ENCODE results near the gene TIGD6.
A peak's percentile ranks its signal among the peaks of the same experiment; 100 is the strongest.
"Not testable (repeated sequence)": the region's sequence is repeated elsewhere in the genome, so short reads cannot be mapped to it uniquely, and the experiment has no call there.

The TIGD6 gene

DNA sequence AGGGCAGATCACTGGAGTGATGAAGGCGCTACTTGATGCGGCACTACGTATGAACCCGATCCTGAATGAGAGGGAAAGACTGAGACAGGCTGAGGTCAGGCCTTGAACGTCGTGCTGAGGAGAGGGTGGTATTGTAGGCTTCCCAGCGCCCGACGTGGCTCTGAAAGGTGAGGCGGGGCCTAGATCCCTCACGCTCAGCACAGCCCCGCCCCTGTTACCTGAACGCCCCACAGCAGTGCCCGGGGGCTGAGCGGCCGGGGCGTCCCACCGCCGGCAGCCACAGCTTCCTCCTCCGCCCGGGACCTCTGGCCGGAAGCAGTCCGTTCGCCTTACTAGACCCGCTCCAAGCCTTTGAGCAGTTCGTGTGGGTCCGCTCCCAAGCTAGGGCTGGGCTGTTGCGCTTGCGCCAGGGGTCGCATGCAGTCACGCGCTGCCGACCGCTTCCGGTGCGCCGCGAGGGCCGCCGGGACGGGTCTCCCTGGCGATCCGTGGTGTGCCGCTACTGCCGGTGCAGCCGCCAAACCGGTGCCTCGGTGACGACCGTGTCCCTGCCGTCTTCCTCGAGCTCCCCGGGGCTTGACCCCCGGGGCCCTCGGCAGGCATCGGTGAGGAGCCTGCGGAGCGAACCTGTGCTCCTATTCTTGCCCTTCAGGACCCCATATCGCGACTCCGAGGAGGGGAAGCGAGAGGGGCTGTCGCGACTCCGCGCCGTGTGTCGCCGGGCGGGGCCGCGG is at the start of gene TIGD6, which contains the start of gene HMGXB3:
Gene TIGD6 (minus strand): TSS at position 399 of the 734 bp plus-strand sequence. CDS start 4,306 bp downstream, outside the sequence.
Gene HMGXB3 (plus strand): TSS at position 484 of the 734 bp plus-strand sequence. CDS start 4,114 bp downstream, outside the sequence.
- DNase-seq, result peak; percentile 76

DNA sequence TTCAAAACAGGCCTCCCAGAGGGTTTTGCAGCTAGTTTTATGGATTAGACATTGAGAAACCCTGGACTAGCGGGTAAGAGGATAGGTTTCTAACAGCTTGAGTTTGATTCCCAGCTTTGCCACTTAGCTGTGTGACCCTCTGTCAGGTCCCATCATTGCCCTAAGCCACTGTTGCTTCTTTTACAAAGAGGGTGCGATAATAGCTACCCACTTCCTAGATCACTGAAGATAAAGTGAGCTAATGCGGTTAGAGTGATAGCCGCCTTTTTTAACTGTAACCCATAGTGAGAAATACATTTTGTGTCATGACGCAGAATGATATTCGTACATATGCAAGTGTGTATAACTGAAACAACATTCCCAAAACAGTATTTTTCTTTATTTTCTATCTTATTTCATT is 45.6 kb upstream of the TIGD6 start:
- no peak for DNase-seq

DNA sequence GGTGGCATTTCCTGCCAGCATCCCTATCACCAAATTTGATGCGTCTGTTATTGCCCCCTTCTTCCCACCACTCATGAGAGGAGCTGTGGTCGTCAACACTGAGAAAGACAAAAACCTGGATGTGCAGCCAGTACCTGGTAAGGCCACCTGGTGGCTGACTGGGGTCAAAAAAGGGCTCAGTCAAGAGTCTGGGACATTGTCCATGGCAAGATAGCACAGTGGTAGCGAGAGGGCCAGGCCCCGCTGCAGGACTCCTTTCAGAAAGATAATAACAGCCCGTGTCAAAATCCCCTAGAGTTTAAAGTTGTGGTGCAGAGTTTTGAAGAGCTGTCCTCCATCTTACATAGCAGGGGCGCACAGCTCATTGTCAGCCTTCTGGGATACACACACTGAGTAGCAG is 45.1 kb upstream of the TIGD6 start:
- DNase-seq, result no peak

DNA sequence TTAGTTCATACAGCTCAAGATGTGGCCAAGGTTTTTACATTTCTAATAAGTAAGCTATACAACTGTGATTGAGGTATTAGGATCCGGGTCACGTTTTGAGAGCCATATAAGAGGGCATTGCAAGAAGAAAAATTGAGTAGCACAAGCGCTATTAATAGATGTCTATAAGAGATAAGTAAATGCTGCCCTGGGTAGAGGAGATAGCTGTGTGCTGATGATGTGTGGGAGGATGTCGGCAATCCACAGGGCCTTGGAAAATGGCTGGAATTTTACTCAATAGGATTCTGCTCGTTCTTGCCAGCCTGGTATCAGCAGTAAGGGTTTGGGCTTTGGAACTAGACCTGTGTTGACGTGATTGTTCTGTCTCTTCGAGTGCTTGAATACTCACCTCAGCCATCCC is 44.3 kb upstream of the TIGD6 start:
- no peak for DNase-seq

DNA sequence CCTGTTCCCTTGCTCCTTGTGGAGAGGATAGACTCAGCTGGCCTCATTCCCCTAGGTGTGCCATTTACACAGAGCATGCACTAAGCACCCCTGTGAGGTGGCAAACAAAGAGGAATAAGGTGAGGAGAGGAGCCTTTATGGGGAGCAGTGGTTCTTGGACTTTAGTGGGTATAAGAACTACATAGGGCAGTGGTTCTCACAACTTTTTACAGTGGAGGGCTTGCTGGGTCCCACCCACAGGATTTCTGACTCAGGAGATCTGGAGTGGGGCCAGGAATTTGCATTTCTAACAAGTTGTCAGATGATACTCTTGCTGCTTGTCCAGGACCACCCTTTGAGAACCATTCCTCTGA is 43.9 kb upstream of the TIGD6 start:
- no peak for DNase-seq

DNA sequence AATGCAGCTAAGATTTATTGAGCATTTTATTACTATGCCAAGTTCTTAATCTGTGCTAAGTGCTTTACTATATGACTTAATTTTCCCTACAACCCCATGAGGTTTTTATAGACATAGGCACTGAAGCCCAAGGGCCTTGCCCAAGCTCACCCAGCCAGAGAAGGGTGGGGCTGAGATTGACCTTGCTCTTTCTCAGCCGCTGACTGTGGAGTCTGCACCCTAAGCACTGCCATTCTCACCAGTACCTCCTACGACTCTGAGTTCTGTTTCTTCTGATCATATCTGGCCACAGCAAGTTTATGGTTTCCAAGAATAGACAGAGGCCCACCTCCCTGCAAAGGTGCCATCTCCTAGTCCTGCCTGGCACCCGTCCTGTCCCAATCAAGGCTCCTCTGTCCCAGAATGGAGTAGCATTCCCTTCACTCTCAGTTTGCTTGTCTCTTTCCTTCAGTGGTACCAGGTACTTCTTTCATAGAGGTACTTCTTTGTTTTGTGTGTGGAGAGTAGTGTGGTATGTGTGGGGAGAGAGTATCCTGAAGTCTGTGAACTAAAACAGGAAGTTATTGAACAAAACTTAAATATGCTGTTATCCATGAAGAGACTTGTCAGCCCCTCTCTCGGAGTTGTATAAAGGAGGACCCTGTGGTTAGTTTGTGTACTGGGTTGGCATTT is 43.3 kb upstream of the TIGD6 start:
- no peak for DNase-seq

DNA sequence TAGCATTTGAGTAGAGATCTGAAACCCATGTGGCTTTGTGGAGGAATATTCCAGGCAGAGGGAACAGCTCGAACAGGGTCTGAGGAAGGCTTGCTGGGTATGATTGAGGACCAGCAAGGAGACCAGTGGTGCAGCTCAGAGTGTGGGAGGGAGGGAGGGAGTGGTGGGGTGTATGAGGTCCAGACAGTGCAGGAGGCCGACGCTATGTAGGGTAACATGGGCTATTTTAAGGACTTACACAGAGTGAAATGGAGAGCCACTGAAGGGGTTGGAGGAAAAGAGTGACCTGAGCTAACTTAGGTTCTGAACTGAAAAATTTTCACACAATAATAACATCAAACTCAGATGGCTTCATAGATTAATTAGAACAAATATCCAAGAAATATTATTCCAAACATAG is 42.0 kb upstream of the TIGD6 start:
- no peak for DNase-seq

DNA sequence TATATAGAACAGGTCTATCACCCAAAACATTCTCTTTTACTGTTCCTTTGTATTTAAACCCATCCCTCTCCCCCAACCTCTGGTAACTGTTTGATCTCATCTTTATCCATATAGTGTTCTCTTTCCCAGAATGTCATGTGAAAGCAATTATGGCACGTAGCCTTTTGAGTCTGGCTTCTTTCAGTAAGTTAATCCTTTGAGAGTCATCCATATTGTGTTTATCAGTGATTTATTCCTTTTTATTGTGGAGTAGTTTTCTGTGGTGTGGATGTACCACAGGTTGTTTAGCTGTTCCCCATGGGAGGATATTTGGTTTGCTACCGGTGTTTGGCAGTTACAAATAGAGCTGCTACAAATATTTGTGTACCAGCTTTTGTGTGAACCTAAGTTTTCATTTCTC is 38.1 kb upstream of the TIGD6 start:
- DNase-seq, result no peak

DNA sequence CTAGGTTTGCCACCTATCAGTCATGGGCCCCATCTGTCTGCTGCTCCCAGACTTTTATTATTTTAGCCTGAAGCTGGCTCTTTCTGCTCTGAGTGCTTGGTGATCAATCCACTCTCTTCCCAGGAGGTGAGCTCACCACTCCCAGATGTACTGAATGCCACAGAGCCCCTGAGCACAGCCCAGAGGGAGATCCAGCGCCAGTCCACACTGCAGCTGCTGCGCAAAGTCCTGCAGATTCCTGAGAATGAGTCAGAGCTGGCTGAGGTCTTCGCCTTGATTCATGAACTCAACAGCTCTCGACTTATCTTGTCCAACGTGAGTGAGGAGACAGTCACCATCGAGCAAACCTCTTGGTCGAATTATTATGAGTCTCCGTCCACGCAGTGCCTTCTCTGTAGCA is 36.1 kb upstream of the TIGD6 start:
- DNase-seq, result no peak

DNA sequence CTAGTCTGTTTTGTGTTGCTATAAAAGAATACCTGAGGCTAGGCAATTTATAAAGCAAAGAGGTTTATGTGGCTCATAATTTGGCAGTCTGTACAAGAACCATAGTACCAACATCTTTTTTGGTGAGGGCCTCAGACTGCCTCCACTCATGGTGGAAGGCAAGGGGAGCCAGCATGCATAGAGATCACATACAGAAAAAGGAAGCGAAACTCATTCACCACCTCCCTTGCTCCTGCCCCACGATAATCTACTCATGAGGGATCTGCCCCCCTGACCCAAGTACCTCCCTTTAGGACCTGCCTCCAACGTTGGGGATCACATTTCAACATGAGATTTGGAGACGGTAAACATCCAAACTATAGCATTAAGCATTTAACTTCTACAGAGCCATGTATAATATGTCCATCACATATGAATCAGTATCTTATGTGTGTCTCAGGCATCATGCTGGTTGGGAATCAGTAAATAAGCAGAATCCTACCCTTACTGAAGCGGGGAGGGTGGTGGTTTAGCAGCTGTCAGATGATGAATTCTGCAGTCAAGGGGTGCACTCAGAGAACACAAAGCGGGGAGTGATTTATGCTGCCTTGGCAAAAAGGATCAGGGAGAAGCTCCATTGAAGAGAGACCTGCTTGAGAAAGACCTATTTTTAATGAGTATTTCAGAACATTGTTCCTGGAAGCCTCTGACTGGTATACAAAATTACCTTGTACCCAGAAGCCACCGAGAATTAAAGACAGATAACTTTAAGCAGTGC is 34.9 kb upstream of the TIGD6 start:
- DNase-seq, result no peak

DNA sequence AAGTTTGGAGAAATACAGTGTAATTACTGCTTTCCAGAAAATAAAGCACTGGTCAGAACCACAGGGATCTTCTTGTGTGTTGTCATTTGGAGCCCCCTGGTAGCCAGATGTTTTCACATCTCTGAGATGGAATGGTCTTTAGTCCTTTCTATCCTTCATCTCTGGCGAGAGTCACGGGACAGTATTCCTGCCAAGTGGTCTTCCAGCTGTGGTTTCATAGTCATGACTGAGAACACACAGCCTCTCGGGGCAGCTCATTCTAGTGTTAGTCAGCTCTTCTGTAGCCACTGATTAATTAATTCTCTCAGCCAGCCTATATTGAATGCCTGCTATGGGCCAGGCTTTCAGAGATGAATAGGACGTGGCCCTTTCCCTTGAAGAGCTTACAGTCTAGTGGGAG is 34.2 kb upstream of the TIGD6 start:
- no peak for DNase-seq

DNA sequence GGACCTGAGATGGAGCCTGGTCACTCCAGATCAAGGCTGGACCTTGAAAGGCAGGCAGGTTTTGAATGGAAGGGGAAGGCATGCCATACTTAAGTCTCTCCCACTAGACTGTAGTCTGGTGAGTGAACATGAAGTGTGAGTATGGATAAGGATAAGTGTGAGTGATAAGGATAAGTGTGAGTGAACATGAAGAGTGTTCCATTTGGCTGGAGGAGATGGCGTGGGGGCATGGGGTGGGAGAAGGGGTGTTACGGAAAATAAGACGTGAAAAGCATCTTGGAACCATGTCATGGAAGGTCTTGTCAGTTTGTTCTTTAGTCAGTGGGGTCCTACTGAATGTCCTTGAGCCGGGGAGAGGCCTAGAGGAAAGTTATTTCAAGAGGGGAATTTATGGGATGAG is 32.9 kb upstream of the TIGD6 start:
- no peak for DNase-seq

DNA sequence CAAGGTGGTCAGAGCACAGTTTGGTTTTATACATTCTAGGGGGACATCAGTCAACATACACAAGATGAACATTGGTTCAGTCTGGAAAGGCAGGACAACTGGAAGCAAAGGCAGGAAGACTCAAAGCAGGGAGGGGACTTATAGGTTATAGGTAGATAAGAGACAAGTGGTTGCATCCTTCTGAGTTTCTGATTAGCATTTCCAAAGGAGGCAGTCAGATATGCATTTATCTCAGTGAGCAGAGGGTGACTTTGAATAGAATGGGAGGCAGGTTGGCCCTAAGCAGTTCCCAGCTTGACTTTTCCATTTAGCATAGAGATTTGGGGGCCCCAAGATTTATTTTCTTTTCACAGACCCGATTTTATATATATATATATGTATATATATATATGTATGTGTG is 27.6 kb upstream of the TIGD6 start:
- not testable (repeated sequence) for DNase-seq

DNA sequence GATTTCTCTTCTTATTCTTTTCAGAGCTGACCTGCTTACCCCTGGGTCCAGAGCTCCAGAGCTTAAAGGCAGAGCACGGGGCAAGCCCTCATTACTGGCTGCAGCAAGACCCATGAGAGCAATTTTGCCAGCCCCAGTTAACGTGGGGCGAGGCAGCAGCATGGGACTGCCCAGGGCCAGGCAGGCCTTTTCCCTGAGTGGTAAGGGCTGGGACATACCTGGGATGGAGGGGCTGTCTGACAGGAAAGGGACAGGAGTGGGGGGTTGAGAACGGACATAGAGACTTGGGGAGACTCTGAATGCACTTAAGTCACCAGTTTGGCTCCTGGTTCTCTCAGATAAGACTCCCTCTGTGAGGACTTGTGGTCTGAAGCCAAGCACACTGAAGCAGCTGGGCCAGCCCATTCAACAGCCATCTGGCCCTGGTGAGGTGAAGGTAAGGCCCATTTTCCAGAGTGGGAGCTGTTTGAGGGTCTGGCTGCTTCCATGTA is 26.3 kb upstream of the TIGD6 start:
- no peak for DNase-seq

DNA sequence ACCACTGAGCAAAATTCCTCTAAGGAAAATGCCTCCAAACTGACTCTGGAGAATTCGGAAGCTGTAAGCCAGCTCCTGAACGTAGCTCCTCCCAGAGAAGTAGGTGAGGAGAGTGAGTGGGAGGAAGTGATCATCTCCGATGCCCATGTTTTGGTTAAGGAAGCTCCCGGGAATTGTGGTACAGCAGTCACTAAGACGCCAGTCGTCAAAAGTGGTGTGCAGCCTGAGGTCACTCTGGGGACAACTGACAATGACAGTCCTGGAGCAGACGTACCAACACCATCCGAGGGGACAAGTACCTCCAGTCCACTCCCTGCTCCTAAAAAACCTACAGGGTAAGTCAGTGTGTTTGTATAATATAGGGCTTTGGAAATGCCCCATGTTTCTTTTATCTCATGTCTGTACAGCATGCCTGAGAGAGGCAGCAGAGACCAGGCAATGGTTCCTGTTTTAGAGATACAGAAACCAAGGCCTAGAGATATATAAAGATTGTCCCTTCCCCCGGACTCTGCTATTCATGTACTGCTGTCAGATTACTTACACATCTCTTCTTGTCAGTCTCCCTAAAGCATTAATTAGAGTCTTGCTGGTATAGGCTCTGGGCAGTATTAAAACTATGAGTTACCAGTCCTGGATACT is 24.0 kb upstream of the TIGD6 start:
- no peak for DNase-seq

DNA sequence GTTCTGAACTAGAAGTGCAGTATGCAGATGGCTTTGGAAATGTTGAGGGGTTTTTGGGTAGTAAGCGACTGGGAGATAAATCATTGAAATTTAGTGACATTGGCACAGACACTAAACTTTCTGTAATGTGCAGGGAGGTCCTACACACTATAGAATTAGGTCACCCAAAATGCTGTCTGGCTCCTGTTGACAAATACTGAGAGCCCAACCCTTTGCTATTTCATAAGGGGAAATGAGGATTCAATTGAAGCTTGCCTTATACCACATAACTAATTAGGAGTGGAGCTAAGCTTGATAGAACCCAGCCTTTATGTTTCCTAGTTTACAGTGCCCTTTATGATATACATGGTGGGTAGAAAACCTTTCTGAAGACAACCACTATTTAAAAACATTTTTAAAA is 22.7 kb upstream of the TIGD6 start:
- no peak for DNase-seq

DNA sequence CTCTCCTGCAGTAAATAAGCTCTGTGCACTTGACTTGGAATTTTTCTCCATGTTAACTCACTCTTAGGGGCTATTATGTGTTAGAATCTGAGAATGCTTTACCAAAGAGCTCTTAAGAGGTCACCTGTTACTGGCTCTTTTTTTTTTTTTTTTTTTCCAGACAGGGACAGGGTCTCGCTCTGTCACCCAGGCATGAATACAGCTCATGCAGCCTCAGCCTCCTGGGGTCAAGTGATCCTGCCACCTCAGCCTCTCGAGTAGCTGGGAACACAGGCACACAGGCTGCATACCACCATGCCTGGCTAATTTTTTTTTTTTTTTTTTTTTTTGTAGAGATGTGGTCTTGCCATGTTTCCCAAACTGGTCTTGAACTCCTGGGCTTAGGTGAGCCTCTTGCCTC is 22.2 kb upstream of the TIGD6 start:
- DNase-seq, result no peak

DNA sequence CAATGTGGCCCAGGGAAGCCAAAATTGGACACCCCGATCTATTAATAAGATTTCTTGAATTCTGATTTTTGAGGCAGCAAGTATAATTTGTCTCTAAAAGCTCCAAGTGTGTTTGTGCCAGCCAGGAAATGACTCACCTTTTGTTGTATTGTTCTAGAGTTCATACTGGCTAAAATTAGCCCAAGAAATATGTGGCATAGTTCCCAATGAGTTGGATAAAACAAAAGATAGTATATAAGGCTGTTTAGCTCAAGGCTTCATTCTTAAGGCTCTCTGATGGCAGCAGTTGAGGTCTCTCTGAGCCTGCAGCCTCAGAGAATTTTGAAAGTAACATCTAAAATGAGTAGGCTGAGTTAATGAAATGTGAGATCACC is 21.7 kb upstream of the TIGD6 start:
- peak; percentile 14 for DNase-seq

DNA sequence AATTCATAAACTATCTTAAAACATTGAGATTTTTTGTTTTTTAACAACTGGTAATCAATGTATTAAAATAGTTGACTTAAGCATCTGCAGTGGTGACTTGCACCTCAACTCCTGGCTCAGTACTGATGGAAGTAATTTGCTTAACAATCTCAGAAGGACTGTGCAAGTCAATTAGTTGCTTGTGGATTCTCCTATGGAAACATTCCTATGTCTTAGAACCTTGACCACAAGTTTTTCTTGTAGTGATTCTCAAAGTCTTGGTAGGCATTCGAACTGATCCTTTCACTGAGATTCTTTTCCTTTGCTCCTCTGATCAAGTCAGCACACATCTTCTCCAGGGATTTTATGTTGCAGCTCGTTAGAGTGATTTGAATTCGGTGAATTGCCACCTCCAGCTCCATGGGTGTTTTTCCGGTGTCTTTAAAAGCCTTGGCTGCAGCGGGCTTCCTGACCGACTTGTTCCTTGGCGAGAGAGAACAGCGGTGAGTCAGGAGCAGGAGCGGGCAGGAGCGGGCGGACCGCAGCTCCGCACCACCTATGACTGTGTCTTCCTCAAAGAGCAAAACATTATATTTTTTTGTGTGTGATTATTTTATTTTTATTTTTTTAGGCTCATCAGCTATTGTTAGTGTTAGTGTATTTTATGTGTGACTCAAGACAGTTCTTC is 21.2 kb upstream of the TIGD6 start:
- DNase-seq, result no peak

DNA sequence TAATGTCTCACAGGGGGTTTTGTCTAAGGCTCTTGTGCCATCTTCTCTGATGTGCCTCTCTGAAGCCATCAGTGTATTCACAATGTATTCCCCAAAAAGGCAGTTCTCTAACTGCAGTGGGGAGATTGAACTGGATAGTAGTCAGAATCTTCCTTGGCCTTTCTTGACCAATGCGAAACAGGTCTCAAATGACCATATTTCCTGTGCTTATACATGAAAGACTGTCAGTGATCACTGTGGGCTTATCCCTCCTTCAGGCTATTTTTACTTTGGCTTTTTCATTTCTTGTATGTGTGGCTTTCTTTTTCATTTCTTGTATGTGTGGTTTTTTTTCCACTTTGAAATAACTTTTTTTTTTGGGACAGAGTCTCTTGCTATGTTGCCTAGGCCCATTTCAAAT is 19.8 kb upstream of the TIGD6 start:
- no peak for DNase-seq

DNA sequence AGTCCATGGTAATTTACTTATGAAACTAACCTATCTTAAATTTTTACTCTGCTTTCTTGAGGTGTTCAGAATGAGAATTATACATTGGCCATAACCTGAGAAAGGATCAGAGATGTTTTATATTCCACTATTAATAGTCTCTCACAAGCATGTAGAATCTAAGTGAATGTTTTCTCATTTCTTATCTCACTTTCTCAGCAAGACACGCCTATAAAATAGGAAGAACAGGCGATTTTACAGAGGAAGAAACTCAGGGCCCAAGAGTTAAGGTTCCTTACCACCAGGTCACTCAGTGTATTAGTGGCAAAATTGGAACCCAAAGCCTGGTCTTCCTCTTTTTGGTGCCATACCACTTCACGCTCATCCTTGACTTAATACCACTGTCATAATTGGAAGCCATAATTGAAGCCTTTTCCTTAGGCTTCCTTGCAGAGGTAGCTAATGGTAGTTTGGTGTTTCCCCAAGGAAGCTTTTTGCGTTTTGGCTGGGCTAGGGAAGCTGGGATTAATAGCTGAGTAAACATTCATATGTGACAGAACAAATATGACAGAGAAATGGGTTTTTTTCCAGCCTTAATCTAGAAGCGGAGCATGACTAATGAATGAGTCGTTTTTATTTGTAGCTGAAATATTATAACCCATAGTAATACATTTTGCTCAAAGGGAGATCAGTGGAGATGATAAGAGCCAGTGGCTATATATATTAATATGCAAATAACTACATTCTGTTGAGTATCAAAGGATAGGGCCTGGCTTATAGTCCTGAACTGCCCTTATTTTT is 17.0 kb upstream of the TIGD6 start:
- no peak for DNase-seq

DNA sequence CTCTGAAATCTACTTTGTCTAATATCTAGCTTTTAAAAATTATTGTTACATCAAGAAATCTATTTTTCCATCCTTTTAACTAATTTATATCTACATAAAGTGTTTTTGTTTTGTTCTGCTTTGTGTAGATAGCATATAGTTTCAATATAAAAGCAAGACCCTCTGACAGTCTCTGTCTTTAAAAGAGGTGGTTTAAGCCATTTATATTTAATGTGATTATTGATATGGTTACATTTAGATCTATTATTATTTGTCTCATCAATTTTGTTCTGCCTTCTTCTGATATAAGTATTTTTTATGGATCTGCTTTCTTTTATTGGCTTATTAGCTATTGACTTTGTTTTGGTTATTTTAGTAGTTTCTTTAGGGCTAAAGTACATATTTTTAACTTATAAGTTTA is 16.1 kb upstream of the TIGD6 start:
- DNase-seq, result no peak
